ENCODE results near the gene SURF1.

- TF ChIP-seq POLR2AphosphoS5 (IDR thresholded peaks at IDR 0.05; ENCODE audit: borderline replicate concordance, low read depth, low read length), result no peak
- TF ChIP-seq EZH2 (IDR thresholded peaks at IDR 0.05), result no peak
- TF ChIP-seq FOXP2 (optimal IDR thresholded peaks at IDR 0.05; ENCODE audit: control extremely low read depth, extremely low read length, insufficient read depth), result no peak
These were observed 50.6 kb downstream of the SURF1 start for GRCh38 chr9:133305731-133306130.
